GM21619 (cell line): ENCODE measurements around the gene NIPSNAP3A.
"Not testable (repeated sequence)": the region's sequence is repeated elsewhere in the genome, so short reads cannot be mapped to it uniquely, and the experiment has no call there.

Experiments
- ATAC-seq: cut with Tn5 transposase; IDR thresholded peaks from one replicate; pipeline ENCODE4 v1.9.1; 2021; ENCODE audit not compliant: unreplicated experiment

Gene NIPSNAP3A

GRCh38 chr9:104747565-104748358 lies at the start of gene NIPSNAP3A:
Gene NIPSNAP3A (plus strand): TSS chr9:104747683. CDS start chr9:104747793, 110 bp downstream.
- ATAC-seq = peak; percentile 84

- ATAC-seq = no peak
Observed at GRCh38 chr9:104700306-104700705, 47.2 kb upstream of the NIPSNAP3A start.

GRCh38 chr9:104708737-104709136 lies 38.7 kb upstream of the NIPSNAP3A start:
- ATAC-seq = not testable (repeated sequence)

GRCh38 chr9:104711604-104712003 lies 35.9 kb upstream of the NIPSNAP3A start:
- no peak for ATAC-seq

- ATAC-seq = no peak
Observed at GRCh38 chr9:104725014-104725413, 22.5 kb upstream of the NIPSNAP3A start.

- no peak for ATAC-seq
Observed at GRCh38 chr9:104738452-104738851, 9.0 kb upstream of the NIPSNAP3A start.

- ATAC-seq = no peak
Observed at GRCh38 chr9:104740621-104741020, 6.9 kb upstream of the NIPSNAP3A start.

- peak; percentile 35 for ATAC-seq
Observed at GRCh38 chr9:104743376-104743985, 4.0 kb upstream of the NIPSNAP3A start.

- ATAC-seq = no peak
Observed at GRCh38 chr9:104745852-104746251, 1.6 kb upstream of the NIPSNAP3A start.

GRCh38 chr9:104746285-104746684 lies 1.2 kb upstream of the NIPSNAP3A start:
- no peak for ATAC-seq

GRCh38 chr9:104746798-104747197 lies 685 bp upstream of the NIPSNAP3A start:
- ATAC-seq = no peak

GRCh38 chr9:104747245-104747564 lies 278 bp upstream of the NIPSNAP3A start:
- no peak for ATAC-seq

- peak; percentile 4 for ATAC-seq
Observed at GRCh38 chr9:104748359-104749031, 1.0 kb downstream of the NIPSNAP3A start.

GRCh38 chr9:104750185-104750767 lies 2.8 kb downstream of the NIPSNAP3A start:
- no peak for ATAC-seq

- ATAC-seq = peak; percentile 32
Observed at GRCh38 chr9:104758974-104759373, 11.5 kb downstream of the NIPSNAP3A start.

- no peak for ATAC-seq
Observed at GRCh38 chr9:104765138-104765537, 17.7 kb downstream of the NIPSNAP3A start.

GRCh38 chr9:104766025-104766424 lies 18.5 kb downstream of the NIPSNAP3A start:
- no peak for ATAC-seq

- ATAC-seq = no peak
Observed at GRCh38 chr9:104767507-104767906, 20.0 kb downstream of the NIPSNAP3A start.

- not testable (repeated sequence) for ATAC-seq
Observed at GRCh38 chr9:104769029-104769428, 21.5 kb downstream of the NIPSNAP3A start.

- peak; percentile 29 for ATAC-seq
Observed at GRCh38 chr9:104769655-104770054, 22.2 kb downstream of the NIPSNAP3A start.

GRCh38 chr9:104772714-104773510 lies 25.4 kb downstream of the NIPSNAP3A start:
- ATAC-seq = peak; percentile 36
